Fibroblast of skin of right quadriceps (primary cell): ENCODE data around the gene TAF1B.
"Not testable (repeated sequence)": the region's sequence is repeated elsewhere in the genome, so short reads cannot be mapped to it uniquely, and the experiment has no call there.

ENCODE experiments used
- DNase-seq: peaks from one replicate; pipeline ENCODE4 v3.0.0-alpha.2; 2013

The TAF1B gene

DNA sequence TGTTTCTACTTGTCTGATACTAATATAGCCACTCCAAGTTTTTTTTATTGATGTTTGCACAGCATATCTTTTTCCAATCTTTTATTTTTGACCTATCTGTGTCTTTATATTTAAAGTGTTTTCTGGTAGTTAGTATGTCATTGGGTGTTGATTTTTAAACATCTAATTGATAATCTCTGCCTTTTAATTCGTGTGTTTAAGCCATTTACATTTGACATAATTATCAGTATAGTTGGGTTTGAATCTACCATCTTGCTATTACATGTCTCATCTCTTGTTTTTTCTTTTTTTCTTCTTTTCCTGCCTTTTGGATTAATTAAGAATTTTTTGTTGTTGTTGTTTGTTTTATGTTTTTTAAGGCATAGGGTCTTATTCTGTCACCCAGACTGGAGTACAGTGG is 44.2 kb downstream of the TAF1B start:
- DNase-seq = no peak

DNA sequence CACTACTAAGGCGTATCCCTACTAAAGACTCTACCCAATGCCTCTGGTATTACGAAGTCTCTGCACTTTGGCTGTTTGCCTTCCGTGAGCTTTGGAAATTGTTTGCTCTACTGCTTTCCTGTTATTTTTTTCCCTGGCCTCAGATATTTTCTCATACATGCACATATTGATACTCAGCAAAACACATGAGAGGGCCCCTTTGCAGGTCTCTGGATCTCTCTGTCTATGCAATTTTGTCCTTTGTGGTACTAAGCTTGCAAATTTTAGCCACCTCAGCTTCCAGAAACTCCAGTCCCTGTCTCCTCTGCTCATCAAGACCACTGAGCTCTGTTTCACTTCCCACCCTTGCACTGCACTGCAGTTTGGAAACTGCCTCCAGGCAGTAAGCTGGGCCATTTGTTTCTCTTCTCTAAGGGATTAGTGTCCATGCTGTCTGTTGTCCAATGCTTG is 46.6 kb downstream of the TAF1B start:
- DNase-seq = no peak

DNA sequence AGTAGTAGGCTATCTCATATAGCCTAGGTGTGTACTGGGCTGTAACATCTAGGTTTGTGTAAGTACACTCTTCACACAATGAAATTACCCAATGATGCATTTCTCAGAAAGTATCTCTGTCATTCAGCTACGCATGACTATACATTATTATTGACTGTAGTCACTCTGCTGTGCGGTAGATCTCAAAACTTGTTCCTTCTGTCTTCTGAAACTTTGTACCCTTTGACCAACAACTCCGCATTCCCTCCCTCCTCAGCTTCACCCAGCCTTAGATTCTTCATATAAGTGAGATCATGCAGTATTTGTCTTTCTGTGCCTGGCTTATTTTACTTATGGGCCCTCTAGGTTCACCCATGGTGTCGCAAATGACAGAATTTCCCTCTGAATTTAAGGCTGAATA is 49.0 kb downstream of the TAF1B start:
- DNase-seq = no peak

DNA sequence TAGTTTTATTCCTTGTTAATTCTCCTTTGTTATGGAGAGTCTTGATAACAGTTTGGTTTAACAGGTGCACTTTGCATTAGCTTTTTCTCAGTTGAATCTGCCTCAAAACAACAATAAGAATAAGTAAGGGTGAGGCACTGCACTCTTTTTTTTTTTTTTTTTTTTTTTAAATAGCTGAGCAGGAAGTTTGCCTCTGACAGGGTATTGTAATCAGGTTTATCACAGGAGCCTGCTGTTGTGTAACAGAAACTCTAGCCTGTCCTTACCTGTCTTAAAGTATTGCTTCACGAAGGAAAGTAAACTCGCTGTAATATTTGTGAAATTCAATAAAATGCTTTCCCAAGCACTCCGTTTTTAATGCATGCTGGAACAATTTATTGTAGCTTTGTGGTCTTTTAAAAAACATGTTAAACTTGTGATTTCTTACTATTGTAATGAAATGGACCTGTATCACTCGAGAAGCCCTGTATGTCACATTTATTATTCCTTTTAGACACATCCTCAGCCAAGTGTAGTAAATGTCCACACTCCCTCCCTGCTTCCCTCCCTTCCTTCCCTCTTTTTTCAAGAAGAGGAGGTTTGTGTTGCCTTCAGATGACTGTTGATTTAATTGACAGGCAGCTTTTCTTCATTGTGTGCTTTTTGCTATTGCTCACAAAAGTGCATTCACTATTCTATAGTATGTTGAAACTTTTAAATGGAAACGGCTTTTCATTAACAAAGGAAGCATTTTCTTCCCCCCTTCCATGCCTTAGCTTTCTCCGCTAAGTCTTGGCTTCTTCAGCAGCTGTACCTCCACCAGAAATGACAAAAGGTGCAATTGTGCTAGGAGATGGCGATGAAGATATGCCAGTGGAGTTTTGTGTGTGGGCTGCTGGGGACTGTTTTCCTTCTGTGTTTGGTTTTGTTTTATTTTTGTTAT is 52.7 kb downstream of the TAF1B start:
- no peak for DNase-seq

DNA sequence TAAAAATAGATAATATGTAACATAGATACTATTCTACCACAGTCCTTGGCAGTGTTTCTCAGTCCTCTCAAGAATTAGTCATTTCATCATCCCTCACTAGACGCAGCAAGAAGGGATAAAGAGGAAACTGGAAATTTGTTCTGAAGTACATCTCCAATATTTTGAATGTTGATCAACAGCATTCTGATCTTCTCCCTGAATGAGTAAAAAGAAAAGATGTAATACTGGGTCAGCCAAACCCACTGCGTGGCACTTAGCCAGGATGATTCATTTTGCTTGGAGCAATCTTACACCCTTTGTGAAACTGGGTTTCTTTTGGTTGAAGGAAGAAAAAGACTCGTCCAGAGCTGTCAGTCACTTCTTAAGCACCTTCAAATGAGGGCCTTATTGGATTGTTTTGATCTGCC is 54.1 kb downstream of the TAF1B start:
- peak; percentile 96 for DNase-seq

DNA sequence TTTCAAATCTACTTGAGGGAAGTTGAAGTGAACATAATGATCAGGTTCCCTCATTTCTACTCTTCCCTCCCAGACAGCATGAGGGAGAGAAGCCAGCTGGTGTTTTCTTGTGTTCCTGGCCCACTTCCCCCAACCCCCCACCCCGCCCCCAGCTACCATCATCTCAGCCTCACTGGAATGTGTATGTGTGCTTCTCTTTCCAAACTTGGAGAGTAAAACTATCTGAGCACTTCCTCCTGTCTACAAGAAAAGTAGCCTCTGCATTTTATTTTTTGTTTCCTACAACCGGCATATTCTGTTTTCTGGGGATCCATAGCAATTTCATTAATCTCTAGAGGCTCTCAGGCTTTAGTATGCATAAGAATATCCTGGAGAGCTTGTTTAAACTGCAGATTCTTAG is 54.6 kb downstream of the TAF1B start:
- DNase-seq = peak; percentile 60

DNA sequence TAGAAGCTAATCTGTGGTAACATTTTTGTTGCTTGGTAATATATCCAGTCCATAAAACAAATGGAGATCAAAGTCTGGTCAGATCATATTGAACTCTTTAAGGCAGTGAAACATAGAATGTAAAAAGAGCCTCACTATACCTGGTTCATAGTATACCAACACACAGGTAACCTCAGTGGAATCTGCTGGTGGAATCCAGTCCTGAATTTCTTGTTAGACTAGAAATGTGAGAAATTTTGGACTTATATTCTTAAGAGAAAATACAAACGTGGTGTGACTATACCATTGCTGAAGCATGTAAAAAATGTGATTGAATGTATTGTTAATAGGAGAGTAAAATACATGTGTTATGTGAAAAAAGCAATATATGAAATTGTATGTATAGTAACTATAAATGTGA is 62.1 kb downstream of the TAF1B start:
- DNase-seq = no peak

DNA sequence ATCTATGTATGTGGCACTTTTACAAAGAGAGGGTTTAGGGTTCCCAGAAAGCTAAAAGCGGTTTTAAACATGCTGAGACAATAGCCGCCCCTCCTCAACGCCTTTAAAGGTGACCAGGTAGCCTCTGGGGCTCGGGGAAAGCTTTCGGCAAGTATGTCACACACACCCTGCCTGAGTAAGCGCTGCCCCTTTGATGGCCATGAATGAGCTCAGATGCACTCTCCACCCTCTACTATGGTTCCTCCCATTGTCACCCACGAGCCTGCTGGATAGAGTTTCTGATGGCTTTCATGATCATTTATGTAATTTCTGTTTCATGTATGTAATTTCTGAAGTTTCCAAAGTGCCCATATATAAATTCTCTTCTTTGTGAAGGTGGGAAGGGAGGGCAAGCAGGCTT is 64.1 kb downstream of the TAF1B start:
- no peak for DNase-seq

DNA sequence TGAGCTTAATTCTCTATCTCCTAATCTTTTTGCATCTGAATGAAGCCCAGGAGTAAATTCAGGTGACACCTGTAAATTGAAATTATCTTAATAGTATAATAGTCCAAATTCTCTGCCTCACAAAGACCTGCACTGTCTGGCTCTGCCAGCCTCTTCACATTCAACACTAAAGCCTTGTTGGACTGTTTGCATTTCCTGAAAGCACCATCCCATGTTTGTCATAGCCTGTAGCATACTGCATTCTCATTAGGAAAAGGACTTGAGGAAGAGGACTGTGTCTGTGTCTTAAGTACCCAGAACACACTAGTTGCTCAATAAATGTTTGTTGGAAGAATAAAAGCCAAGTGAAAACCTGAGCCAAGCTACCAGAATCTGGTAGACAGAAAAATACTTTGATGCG is 65.4 kb downstream of the TAF1B start:
- no peak for DNase-seq

DNA sequence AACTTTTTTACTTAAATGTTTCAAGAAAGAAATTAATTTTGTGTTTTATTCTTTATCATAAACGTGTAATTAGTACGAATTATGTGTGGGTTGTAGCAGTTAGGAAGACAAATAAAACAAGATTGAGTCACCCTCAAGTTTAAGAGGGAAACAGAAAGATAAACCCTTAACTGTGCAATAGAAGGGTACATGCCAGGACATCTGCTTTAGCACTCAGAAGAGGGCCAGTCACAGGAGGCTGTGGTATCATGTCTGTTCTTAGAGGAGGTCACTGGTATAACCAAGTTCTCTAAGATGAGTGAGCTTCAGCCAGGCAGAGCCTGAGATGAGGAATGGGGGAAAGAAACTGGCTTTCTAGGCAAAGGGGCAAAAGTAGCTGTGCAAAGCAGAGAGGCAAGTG is 65.8 kb downstream of the TAF1B start:
- DNase-seq = no peak

DNA sequence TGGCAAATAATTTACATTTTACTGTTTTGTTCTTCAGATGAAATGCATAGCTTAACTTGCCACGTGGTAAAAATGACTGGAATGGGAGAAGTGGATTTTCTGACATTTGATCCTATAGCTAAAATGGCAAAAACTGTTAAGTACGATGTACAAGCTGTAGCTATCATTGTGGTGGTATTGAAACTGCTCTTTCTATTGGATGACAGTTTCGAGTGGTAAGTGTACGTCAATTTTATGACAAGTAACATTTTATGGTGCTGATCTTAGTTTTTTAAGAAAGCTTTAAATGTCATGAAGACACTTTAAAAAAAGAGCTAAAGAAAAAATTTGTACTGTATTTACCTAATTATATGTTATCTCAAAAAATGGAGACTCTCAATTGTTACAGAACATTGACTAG is 67.4 kb downstream of the TAF1B start:
- no peak for DNase-seq

DNA sequence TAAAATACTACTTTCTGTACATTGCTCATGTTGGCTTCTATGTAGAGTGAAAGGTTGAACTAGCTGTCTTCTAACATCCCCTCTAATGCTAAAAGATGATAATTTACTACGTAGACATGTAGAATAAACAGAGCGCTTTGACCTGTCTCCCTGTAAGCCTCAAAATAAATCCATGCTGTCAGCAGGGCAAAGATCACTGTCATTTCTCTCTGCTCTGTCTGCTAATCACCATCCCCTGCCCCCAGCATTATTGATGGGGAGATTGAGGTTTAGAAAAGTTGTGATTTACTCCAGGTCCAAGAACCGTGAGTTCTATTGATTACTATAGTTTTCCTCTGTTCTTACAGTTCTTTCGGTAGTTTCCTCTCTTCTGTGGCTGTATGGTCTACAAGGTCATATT is 69.2 kb downstream of the TAF1B start:
- no peak for DNase-seq

DNA sequence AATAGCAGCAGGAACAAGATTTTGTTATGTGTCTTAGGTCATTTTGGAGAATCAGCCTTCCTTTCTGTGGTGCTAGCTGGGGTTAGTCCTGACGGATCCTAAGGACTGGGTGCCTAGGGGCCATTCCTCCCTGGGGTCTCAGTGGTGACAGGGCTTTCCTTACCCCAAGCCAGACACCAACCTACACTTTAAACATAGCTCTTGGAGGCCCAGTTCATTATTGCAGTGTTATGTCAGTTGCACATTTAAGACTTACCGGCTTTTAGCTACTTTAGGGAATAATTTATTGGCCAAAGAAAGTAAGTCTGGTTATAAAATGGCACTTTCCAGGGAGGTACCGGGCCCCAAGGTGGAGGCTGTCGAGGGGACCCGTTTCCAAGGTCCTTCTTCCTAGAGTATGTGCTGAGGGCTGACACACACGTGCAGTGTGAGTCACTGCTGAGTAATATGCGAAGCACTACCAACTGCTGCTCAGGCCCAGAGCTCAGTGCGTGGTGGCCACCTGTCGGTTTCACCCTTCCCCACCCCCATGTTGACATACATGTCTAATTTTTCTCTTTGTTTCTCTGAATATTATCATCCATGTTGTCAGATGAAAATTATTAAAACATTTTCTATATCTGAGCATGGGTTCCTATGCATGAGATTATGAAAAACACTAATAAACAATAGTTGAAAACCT is 71.3 kb downstream of the TAF1B start:
- peak; percentile 75 for DNase-seq

DNA sequence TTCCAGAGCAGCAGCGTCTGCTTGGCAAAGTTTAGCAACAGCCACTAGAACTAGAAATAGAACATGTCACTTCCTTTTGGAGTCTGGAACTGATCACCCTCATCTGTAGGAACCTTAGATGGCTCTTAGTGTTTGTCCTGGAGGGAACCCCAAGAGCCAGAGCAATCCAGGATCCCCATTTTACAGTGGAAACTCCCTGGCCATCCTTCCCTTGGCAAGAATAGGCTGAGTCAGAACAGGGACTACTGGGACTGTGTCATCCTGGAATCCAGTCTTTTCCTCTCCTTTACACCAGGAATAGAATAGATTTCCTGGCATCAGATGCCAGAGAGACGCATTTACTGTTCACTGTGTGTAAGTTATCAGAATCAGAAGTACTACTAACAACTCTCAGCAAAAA is 75.0 kb downstream of the TAF1B start:
- DNase-seq = no peak

DNA sequence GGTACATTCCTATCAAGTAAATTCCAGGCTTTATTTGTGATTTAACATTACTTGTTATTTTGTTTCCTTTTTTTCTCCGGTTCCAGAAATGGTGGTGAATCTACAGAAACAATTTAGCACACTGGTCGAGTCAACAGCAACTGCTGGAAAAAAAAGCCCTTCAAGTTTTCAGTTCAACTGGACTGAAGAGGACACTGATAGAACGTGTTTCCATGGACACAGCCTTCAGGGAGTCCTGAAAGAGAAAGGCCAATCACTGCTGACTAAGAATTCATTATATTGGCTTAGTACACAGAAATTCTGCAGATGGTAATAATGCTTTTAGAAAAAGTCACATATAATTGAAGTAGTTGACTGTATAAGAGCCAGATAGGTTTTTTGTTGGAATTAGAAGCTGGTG is 76.2 kb downstream of the TAF1B start:
- no peak for DNase-seq

DNA sequence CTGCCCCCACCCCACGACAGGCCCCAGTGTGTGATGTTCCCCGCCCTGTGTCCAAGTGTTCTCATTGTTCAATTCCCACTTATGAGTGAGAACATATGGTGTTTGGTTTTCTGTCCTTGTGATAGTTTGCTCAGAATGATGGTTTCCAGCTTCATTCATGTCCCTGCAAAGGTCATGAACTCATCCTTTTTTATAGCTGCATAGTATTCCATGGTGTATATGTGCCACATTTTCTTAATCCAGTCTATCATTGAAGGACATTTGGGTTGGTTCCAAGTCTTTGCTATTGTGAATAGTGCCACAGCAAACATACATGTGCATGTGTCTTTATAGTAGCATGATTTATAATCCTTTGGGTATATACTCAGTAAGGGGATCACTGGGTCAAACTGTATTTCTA is 83.7 kb downstream of the TAF1B start:
- not testable (repeated sequence) for DNase-seq

DNA sequence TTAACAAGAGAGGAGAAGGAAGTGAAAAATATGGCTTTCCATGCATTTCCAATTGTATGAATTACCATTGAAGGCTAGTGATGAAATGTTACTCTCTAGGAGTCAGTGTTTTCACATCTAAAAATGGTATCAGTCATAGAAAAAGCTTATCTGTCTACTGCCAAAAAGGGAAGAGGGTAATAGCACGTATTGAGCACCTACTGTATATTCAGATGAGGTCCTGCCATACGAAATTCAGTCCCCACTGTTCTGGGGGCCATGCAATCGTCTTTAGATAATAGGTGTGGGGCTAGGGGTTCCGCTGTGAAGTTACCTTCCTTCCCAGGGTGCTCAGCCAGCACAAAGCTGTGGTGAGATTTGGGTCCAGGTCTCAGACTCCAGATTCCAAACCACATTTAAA is 94.0 kb downstream of the TAF1B start:
- DNase-seq = no peak

DNA sequence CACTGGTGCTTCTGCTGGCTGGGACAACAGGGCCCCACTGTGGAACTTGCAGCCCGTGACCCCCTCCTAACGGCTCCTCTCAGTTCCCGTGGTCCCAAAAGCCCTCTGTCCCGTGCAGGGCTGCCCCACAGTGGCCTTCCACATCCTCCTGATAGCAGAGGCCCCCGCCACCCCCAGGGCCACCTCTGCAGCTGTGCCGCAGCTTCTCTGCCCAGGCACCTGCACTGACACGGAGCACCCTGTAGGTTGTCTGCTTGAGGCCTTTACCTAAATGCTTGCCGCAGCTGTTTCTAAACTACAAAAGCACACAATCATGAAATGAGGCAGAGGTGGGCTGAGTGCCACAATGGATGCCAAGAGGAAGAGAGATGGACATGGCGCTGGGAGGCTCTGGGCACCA is 94.7 kb downstream of the TAF1B start:
- no peak for DNase-seq

DNA sequence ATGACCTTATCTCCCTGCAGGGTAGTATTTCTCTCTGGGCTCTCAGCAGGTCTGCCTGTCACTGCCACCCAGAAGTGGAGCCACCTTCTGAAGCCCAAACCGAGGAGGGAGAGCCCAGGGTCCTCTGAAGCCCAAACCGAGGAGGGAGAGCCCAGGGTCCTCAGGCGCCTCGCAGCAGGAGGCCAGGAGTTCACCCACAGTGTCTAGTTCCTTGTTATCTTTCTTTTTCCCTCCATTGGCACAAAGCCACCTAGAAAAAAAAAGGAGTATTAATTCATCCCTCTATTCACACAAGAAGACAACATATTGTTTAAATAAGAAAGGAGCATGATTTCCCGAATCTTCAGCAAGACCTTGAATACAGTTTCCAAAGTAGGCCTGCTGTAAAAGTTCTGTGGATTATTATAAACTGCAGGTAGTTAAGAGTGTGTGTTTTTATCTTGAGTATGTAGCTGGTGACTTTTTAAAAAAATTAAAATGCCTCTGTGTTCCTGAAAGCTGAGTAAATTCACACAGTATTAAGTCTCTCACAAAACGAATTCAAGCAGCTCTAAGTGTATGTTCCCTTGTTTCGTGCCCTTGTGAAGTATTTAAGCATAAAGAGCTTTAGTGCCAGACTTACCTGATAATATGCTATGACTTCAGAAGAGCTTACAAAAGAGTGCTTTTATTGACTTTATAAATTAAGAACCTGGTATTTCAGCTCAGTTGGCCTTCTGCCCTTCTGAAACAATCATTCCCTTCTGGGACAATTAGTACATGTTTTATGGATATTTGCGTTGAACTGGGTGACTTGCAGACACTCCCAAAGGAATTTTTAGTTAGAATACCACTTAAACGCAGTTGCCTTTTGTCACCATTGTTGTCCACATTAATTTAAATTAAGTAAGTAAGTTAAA is 96.6 kb downstream of the TAF1B start:
- no peak for DNase-seq

DNA sequence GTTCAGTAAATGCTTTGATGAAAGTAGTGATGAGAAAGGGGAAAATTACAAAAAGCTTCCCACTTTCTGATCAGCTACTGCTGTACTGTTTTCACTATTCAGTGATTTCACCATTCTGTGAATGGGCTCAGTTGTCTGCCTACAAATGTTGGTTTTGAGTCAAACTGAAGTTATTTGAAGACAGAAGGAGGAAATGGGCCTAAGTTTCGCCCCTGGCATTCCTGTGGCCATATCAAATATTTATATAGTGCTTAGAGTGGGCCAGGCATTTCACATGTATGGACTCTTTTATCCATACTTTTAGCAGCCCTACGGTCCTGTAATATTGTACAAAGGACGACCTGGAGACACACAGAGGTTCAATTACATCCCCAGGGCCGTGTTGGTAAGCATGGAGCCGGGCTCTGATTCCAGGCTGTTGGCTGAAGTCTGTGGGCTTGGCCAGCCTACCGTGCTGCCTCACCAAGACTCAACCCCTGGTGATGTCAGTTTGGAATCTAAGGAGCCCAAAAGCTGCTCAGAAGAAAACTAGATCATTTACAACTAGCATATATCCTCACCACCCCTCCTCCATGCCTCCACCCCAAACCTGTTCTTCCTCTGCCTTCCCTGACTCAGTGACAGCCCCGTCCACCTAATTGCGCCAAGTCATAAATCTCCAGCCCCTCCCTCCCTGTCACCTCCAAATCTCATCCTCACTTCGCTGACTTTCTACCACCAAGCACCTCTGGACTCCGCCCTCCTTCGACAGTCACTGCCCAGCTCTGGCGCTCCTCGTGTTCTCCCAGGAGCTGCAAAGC is 98.1 kb downstream of the TAF1B start:
- peak; percentile 80 for DNase-seq

DNA sequence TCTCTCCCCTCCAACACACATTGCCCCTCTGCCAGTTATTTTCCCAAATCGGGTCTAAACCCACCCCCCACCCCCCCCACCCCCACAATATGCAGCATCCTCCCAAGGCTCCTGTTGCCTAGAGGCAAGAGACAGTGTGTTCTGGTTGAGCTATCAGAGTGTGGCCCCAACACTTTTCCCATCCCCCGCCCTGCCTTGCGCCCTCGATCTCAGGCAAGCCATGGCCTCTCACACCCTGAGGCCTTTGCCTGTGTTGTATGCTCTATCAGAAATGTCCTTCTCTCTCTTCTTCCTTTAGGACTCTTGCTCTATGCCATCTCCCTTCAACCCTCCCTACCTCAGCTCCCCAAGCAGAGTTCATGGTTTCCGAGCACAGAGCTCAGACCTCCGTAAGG is 98.7 kb downstream of the TAF1B start:
- no peak for DNase-seq

DNA sequence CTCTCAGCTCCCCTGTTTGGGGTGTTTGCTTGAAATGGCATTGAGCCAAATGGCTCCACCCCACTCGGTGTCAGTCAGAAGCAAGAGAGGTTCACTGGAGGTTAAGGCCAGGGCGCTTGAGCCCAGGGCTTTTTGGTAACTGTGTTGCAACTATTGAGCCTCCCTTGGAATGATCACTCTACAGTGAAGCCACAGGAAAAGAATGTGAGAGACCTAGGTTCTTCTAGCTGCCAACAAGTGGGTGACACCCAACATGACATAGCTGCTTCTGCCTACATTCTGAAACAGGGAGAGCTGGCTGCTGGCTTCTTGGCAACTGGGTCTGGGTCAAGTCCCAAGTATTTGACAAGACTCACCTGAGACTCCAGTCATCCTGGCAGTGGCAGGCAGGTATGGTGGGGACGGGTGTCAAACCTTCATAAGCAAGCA is 101.1 kb downstream of the TAF1B start:
- DNase-seq = no peak
